Lower leg skin (tissue), 3 donors: ENCODE results near the gene SF3B6.

Source experiments
- POLR2A ChIP-seq, 2 donors: fragments of 450-650 bp; IDR thresholded peaks; one replicate each; pipeline ENCODE4 v1.6.1; 2016 to 2017; ENCODE audit warnings: antibody characterized with exemption in 2 of 2, mild to moderate bottlenecking in 1 of 2, moderate library complexity in 1 of 2
- TF ChIP-seq, protein P1 (sequence below), 3 donors: fragments of 450-650 bp; IDR thresholded peaks; one replicate each; pipeline ENCODE4 v1.5.1; 2016; ENCODE audit warnings: antibody characterized with exemption in 3 of 3, mild to moderate bottlenecking in 3 of 3, moderate library complexity in 2 of 3

DNA sequence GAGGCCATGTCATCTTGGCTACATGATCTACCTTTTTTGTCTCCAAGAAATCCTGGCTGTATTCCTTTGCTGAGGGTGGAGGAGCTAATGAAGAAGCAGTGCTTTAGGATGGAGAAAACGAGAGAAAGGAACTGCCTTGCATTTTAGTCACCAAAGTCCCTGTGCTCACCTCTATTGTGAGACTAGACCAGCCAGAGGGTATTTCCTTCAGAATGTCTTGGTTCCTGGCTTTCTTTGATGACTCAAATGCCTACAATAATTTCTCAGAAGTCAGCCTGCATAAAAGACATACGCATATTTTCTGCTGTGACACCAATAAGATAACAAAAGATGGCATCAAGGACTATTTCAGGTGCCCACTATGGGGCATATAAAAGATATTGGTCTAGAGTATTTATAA lies 10.8 kb downstream of the SF3B6 start:
- TF ChIP-seq, protein P1, sequence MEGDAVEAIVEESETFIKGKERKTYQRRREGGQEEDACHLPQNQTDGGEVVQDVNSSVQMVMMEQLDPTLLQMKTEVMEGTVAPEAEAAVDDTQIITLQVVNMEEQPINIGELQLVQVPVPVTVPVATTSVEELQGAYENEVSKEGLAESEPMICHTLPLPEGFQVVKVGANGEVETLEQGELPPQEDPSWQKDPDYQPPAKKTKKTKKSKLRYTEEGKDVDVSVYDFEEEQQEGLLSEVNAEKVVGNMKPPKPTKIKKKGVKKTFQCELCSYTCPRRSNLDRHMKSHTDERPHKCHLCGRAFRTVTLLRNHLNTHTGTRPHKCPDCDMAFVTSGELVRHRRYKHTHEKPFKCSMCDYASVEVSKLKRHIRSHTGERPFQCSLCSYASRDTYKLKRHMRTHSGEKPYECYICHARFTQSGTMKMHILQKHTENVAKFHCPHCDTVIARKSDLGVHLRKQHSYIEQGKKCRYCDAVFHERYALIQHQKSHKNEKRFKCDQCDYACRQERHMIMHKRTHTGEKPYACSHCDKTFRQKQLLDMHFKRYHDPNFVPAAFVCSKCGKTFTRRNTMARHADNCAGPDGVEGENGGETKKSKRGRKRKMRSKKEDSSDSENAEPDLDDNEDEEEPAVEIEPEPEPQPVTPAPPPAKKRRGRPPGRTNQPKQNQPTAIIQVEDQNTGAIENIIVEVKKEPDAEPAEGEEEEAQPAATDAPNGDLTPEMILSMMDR (IDR thresholded peaks at IDR 0.05) = no peak
- TF ChIP-seq POLR2A (IDR thresholded peaks at IDR 0.05) = no peak
